Daoy (cell line): ENCODE results near the gene CAST. TPM values are rescaled to one million over a fixed set of nuclear protein-coding genes. Genes with fewer than 3 reads are reported as not detected.

Experiments used
- DNase-seq: peaks from one replicate; pipeline ENCODE4 v3.0.0-alpha.2; 2015; ENCODE audit warnings: low read depth
- total RNA-seq: library from RNA; depleted of rRNA; stranded (reverse); fragments of >200 nt; shearing (Covaris generic); gene quantifications from 2 replicates; pipeline ENCODE4 v1.2.3, GENCODE V29; 2014

The CAST gene
- total RNA-seq, 1 experiment from 2014 or later, result 124 TPM

- no peak for DNase-seq
Measured at GRCh38 chr5:96745025-96745424, 82.8 kb downstream of the CAST start.

DNA sequence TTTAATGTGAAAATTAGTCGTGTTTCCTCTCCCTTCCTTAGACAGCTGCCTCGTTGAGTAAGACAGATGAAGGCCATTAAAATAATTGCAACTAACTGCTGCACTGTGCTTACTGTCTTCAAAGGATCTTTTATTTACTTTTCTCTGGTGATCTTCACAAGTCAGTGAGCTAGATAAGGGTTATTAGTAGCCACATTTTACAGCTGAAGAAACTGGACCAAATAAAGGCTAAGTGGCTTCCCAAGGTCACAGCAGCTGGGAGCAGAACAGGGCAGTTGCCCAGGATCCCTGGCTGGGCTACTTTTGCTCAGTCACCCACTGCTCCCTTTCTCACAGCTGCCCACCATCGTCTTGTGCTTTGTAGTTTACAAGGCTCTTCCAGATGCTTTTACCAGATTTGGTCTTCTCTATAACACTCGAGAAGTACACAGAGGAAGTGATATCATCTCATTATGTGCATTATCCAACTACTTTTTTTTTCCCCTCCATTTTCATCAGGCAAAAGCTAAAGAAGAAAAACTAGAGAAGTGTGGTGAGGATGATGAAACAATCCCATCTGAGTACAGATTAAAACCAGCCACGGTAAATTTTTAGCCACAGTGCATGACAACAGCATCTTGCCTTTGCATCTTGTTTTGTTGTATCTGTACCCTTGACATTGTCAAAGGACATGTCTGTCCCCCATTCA, 83.8 kb downstream of the CAST start:
- DNase-seq, result no peak

DNA sequence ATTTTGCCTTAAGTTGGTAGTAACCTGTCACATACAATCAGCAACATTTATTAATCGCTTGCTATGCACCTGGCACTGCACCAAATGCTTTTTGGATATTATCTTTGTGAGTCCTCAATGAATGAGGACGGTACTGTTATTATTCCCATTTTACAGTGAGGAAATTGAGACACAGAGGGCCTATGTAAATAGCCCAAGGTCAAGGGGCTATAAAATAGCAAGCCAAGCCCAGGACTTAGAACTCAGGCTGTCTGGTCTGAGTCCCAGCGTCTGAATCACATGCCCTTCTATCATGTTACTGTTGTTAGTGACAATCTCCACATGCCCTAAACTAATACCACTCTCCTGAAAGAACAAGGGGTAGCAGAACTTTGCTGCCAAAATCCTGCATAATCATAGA, 85.5 kb downstream of the CAST start:
- DNase-seq, result no peak

DNA sequence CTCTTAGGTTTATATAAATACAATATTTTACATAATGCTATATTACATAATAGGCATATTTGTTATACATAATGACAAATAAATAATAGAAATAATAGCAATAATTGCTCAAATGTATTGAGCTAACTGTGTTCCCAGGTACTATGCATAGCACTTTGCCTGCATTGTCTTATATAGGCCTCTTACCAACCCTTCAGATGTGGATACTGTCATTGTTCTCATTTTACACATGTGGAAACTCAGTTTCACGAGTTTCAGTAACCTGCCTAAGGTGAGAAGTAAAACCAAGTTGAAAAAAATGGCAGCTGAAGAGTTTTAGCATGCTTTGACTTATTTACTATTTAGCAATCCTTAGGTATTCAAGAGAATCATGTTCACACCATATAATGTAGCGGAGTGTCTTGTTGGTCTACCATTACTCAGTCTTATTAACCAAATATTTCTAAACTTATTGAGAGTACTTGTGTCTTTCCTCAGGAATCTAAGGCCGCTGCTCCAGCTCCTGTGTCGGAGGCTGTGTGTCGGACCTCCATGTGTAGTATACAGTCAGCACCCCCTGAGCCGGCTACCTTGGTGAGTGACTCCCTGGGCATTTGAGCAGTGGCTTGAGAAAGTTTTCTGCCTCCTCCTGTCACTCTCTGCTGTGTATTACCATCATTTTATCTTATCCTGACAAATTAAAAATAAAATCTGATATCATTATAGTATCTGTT, 88.1 kb downstream of the CAST start:
- no peak for DNase-seq

- DNase-seq, result no peak
Measured at GRCh38 chr5:96751203-96752169, 89.3 kb downstream of the CAST start.

DNA sequence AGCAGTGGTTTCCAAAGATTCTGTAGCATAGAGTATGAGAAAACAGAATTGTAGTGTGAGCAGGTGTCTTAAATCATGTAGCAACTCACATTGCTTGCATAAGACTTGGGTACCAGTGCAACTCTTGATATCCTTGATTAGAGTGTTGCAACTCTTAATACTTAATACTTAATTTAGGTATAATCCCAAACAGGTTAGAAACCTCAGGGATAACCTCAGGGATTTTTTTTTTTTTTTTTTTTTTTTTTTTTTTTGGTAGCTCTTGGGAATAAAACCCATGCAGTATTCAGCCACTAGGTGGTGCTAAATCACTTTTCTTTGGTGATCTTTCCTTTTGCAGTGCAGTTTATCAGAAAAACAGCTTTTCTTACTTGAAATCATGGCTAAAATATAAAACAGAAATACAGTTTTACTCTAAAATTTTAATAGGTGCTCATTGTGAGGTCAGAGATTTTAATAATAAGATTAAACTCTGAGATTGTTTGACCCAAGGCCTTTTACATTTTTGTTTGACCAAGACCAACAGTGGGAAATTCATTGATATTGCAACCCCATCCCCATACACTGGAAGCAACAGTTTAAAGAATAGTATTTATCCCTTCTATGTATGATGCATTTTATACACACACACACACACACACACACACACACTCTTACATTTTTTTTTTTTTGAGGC, 90.3 kb downstream of the CAST start:
- DNase-seq, result peak; percentile 53

DNA sequence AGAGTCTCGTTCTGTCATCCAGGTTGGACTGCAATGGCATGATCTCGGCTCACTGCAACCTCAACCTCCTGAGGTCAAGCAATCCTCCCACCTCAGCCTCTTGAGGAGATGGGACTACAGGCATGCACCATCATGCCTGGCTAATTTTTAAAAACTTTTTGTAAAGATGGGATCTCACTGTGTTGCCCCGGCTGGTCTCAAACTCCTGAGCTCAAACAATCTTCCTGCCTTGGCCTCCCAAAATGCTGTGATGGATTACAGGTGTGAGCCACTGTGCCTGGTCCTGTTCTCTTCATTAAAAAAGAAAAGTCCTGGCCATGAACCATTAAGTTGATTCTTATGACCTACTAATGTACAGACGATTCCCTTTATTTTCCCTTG, 90.8 kb downstream of the CAST start:
- DNase-seq, result no peak

DNA sequence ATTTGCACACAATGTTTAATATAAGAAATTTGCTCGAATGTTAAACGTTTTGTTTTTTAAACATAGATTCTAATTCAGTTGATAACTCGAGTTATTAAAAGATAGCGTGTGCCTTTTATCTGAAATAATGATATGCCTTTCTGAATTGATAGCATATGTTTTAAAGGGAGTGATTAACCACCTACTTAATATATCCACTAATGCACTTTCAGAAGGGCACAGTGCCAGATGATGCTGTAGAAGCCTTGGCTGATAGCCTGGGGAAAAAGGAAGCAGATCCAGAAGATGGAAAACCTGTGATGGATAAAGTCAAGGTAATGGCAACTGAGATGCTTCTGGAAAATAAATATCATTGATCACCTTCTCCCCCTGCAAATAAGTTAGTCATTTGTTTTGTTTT, 91.7 kb downstream of the CAST start:
- no peak for DNase-seq

DNA sequence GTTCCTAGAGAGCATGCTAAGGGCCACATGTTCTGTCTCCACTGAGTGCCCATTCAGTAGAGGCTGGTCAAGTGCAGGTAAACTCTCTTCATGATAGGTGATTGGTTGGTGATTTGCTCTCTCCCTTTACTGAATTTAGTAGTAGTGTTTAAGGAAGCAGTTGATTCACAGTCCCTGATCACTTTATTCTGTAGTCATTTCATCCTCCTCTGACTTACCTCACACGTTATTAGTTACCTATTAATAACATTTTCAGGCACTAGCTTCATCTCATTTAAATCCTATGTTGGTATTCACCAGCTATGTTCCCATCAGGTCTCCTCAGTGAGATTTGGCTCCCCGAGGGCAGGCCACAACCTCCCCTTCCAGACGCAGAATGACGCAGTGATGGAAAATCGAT, 93.7 kb downstream of the CAST start:
- DNase-seq, result no peak

DNA sequence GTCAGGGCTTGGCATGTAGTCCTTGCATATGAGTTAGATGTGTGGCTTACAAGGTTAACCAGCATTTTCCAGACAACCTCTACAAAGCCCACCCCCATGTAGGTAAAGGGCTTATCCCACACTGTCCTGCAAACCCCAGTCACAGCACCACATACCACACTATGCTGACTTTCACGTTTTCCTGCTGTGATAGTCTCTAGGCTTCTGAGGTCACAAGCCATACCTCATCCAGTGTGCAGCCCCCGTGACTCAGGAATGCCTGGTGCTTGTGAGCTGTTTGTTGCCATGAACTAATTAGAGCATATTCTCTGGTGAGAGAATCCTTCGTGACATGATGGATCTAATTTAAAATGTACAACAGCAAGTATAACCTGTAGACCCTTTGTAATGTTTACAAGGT, 94.8 kb downstream of the CAST start:
- no peak for DNase-seq

- no peak for DNase-seq
Measured at GRCh38 chr5:96758621-96759020, 96.4 kb downstream of the CAST start.

DNA sequence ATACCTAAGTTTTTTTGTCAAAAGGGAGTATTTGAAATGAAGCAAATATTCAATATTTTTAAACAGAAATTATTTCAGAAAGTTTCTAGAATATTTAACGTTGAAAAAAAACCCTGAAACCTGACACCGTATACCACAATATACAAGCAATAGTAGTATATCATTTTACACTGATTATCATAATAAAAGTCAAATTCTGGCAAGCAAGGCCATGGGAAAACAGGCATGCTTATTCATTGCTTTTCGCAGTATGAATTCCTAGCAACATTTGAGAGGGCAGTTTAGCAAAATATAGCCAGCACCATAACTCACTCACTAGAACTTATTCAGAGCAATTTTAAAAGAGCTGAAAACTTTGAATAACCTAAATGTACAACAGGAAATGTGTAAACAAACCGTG, 99.4 kb downstream of the CAST start:
- DNase-seq, result no peak

DNA sequence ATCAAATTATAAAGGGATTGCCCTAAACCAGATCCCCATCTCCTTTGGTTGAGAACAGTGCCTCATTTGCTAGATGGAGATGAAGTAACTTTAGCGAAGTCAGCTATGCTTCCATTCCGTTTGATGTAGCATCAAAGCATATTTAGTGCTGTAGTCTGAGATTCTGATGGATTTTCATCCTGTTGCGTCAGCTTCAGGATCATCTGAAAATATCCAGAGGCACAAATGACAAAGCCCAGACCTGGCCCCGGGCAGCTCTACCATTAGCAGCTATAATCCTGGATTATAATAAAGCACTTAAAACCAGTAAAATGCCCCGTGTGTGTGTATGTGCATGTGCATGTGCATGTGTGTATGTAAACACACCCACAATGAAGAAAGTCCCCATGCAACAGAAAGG, 100.8 kb downstream of the CAST start:
- DNase-seq, result no peak

- no peak for DNase-seq
Measured at GRCh38 chr5:96765043-96765442, 102.9 kb downstream of the CAST start.

DNA sequence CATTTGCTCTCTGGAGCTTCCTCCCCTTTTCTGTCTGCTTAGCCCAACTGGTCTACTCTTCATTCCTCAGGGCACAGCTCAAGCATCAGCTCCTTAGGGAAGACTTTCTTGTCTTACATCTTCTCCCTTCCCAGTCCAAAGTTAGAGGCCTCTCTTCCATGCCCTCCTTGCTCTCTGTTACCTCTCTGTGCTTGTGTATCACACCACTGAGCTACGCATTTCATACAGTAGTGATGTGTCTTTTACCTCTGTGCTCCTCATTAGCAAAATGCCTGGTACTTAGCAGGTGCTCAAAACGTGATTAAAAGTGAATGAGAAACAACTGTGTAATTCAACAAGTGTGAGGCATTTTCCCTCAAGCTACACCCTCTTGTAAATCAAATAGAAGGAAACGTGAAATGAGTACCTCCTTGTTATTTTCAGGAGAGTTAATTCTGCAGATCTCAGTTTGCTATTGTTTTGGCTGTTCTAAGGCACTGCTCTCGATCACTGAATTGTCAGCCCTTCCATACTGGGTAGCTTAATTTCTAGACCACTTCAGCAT, 106.6 kb downstream of the CAST start:
- DNase-seq, result no peak

GRCh38 chr5:96771395-96771794, 109.2 kb downstream of the CAST start:
- no peak for DNase-seq

DNA sequence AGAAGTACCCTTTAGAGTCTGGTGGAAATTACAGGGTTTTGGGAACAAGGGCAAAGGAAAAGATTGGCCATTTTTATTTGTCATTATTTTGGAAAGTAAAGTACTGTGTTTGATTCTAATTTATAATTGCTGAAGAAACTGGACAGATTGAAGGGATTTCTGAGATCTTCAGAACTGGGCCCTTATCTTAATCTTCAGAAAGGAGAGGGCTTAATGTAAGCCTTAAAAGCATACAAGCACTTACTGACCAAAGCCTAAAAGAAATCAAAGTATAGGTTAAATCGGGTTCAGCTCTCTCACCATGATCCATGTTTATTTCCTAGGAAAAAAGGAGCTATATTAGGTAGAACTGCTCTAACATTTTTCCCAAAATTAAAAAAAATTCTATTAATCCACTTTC, 109.9 kb downstream of the CAST start:
- no peak for DNase-seq

DNA sequence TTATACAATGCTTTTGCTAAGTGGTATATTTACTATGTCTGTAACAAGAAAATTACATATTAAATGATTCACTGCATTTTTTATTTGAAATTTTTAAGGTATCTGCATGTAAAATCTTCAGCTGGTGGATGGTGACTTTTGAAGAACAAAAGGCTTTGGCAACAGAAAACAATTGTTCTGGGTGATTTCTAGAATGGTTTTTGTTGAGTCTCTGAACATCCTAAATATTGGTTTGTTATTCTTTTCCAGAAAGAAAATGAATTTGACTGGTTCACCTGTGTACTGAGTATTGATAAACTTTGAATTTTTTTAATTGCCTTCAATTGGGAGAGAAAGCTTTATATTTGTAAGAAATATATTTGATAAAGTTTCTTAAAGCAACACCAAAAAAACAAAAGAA, 110.4 kb downstream of the CAST start:
- DNase-seq, result no peak

DNA sequence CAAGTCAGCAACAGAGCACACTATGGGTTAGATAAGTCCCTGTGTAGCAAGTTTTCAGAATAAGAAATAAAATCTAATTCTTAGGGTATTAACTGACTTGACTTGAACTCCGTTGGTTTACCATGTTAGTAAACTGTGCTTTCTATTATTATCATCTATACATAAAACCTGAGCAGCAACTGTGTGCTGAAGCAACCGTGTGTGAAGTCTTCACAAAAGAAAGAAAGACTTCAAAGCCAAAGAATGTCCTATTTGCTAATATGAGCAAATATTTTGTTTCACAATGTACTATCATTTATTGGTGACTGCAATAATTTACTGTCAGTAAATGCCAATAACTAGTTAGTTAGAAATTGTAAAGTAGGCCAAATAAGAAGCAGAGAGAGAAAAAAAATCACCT, 112.9 kb downstream of the CAST start:
- DNase-seq, result no peak

- DNase-seq, result no peak
Measured at GRCh38 chr5:96775689-96776088, 113.5 kb downstream of the CAST start.

DNA sequence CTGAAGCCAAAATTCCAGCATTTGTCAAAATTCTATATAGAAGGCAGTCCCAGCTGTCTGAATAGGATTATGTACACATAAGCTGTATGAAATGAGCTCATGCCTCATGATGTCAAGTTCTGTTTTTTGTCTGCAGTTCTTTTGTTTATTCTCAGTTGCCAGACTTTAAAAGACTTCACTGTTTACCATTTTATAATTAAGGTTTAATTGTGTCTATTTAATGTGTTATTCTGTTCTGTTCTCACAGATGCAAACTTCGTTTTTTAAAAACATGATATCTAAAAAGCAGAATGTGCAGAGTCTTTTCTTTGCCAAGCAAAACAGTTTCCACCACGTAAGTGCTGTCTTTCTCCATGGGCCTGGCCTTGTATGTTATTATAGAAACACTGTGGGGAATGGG, 114.4 kb downstream of the CAST start:
- DNase-seq, result no peak

DNA sequence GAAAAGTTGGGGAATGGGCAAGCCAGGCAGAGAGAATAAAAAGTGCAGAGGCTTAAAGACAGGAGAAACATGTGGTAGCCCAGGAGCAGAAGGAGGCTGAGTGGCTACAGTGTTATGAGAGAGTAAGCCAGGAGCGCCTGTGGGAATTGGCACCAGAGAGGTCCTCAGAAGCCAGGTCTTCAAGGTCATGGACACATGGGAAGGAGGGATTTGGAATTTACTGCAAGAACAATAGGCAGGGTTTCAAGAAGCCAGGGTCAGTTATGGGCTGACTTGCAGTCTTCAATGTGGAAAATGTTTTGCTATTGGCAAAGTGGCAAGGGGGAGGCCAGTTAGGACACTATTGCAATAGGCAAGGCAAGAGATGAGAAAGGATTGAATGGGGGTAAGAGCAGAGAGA, 116.2 kb downstream of the CAST start:
- no peak for DNase-seq
